OCI-LY3 (cell line): ENCODE measurements around the gene SIGLEC9.
A peak's percentile ranks its signal among the peaks of the same experiment; 100 is the strongest.

Source experiments
- H2AFZ ChIP-seq: fragments of 200-600, 300-600 bp; shearing (Covaris generic); 2 replicates; pipeline ENCODE4 v1.6.0; 2014; ENCODE audit warnings: antibody characterized with exemption, low read depth, low read length
- H3K27ac ChIP-seq: fragments of 200-600, 300-600 bp; sonication (generic); 2 replicates; pipeline ENCODE4 v1.5.1; 2014; ENCODE audit warnings: mild to moderate bottlenecking, low read length, moderate library complexity, mixed read lengths
- H3K27me3 ChIP-seq: fragments of 200-600, 300-600 bp; sonication (generic); 2 replicates; pipeline ENCODE4 v1.6.1; 2014; ENCODE audit warnings: low read depth, low read length, mixed read lengths
- H3K36me3 ChIP-seq: fragments of 200-600, 300-600 bp; sonication (generic); replicated peaks from 2 replicates; pipeline ENCODE3; 2014; ENCODE audit warnings: low read depth, low read length, mixed read lengths
- H3K4me1 ChIP-seq: fragments of 300-600, 200-600 bp; sonication (generic); 2 replicates; pipeline ENCODE4 v1.6.1; 2014; ENCODE audit warnings: low read length, mixed read lengths
- H3K4me2 ChIP-seq: fragments of 200-600, 300-600 bp; sonication (generic); 2 replicates; pipeline ENCODE4 v1.6.1; 2014; ENCODE audit warnings: low read length, mixed read lengths
- H3K4me3 ChIP-seq: fragments of 300-600, 200-600 bp; sonication (generic); 2 replicates; pipeline ENCODE4 v1.5.1; 2014; ENCODE audit warnings: antibody characterized with exemption, mild to moderate bottlenecking, low read length, moderate library complexity
- H3K79me2 ChIP-seq: fragments of 300-600, 200-600 bp; shearing (Covaris generic); 2 replicates; pipeline ENCODE4 v1.6.1; 2014; ENCODE audit warnings: mild to moderate bottlenecking, low read length, mixed read lengths
- H3K9ac ChIP-seq: fragments of 300-600, 200-600 bp; shearing (Covaris generic); 2 replicates; pipeline ENCODE4 v1.6.0; 2014; ENCODE audit warnings: mild to moderate bottlenecking, low read length, moderate library complexity
- H3K9me3 ChIP-seq: fragments of 200-600, 300-600 bp; shearing (Covaris generic); 2 replicates; pipeline ENCODE4 v1.6.1; 2014; ENCODE audit warnings: low read length, mixed read lengths; ENCODE audit not compliant: insufficient read depth
- H4K20me1 ChIP-seq: fragments of 200-600, 300-600 bp; sonication (generic); 2 replicates; pipeline ENCODE4 v1.6.1; 2016; ENCODE audit warnings: low read length, mixed read lengths; ENCODE audit not compliant: insufficient read depth
- CTCF ChIP-seq: fragments of 200-600, 300-600 bp; sonication (generic); IDR thresholded peaks from 2 replicates; pipeline ENCODE4 v1.5.1; 2014; ENCODE audit warnings: antibody characterized with exemption, low read length, low read depth
- EZH2phosphoT487 ChIP-seq: fragments of 200-600 bp; shearing (Covaris generic); IDR thresholded peaks from 2 replicates; pipeline ENCODE4 v1.6.1; 2018; ENCODE audit warnings: antibody characterized with exemption, mixed run types, low read depth

The SIGLEC9 gene

GRCh38 chr19:51097166-51097738 lies 27.5 kb upstream of the SIGLEC9 start:
- H3K4me1 ChIP-seq: no peaks in the 10 kb centered on the region
- H3K4me3 ChIP-seq: no peak overlapping the region
- H3K4me2 ChIP-seq: no peak overlapping the region
- no peaks in the 10 kb centered on the region for H3K27me3 ChIP-seq
- TF ChIP-seq EZH2phosphoT487 (no peak), CTCF (peak; percentile 68)
- H3K79me2 ChIP-seq: 0 out of 2 replicates have a peak, but pooled peaks cover 2% of the 10 kb centered on the region
- no peak overlapping the region for H2AFZ ChIP-seq
- no peak overlapping the region for H3K27ac ChIP-seq
- H3K9ac ChIP-seq: no peak overlapping the region
- H3K36me3 ChIP-seq: peaks cover 12% of the 10 kb centered on the region
- H3K9me3 ChIP-seq: no peaks in the 10 kb centered on the region
- H4K20me1 ChIP-seq: peaks cover 17% of the 10 kb centered on the region

GRCh38 chr19:51097796-51098195 lies 26.9 kb upstream of the SIGLEC9 start:
- Histone ChIP-seq H3K4me3 (no peak overlapping the region), H3K36me3 (peaks cover 18% of the 10 kb centered on the region), H2AFZ (no peak overlapping the region), H3K4me1 (no peaks in the 10 kb centered on the region), H4K20me1 (peaks cover 17% of the 10 kb centered on the region), H3K9me3 (no peaks in the 10 kb centered on the region), H3K27me3 (no peaks in the 10 kb centered on the region), H3K9ac (no peak overlapping the region), H3K79me2 (0 out of 2 replicates have a peak, but pooled peaks cover 7% of the 10 kb centered on the region), H3K27ac (no peak overlapping the region), H3K4me2 (no peak overlapping the region)
- TF ChIP-seq CTCF: no peak
- TF ChIP-seq EZH2phosphoT487: no peak

GRCh38 chr19:51098365-51099046 lies 26.2 kb upstream of the SIGLEC9 start:
- Histone ChIP-seq H3K27ac (no peak overlapping the region), H3K9ac (no peak overlapping the region), H3K4me1 (no peaks in the 10 kb centered on the region), H3K9me3 (no peaks in the 10 kb centered on the region), H3K4me2 (no peak overlapping the region), H3K79me2 (0 out of 2 replicates have a peak, but pooled peaks cover 7% of the 10 kb centered on the region), H3K27me3 (no peaks in the 10 kb centered on the region), H2AFZ (no peak overlapping the region), H3K36me3 (peaks cover 20% of the 10 kb centered on the region), H3K4me3 (no peak overlapping the region), H4K20me1 (peaks cover 17% of the 10 kb centered on the region)
- TF ChIP-seq CTCF (no peak), EZH2phosphoT487 (no peak)

- Histone ChIP-seq H3K79me2 (0 out of 2 replicates have a peak, but pooled peaks cover 7% of the 10 kb centered on the region), H3K4me1 (no peaks in the 10 kb centered on the region), H3K9ac (no peak overlapping the region), H3K27ac (no peak overlapping the region), H4K20me1 (peaks cover 17% of the 10 kb centered on the region), H2AFZ (no peak overlapping the region), H3K4me2 (no peak overlapping the region), H3K9me3 (no peaks in the 10 kb centered on the region), H3K4me3 (no peak overlapping the region), H3K27me3 (no peaks in the 10 kb centered on the region), H3K36me3 (peaks cover 24% of the 10 kb centered on the region)
- TF ChIP-seq CTCF (no peak), EZH2phosphoT487 (no peak)
These were observed 25.7 kb upstream of the SIGLEC9 start for GRCh38 chr19:51099047-51099382.
